Superior temporal gyrus (tissue), 1 donor: ENCODE results near the gene MS4A4A.
"Not testable (repeated sequence)": the region's sequence is repeated elsewhere in the genome, so short reads cannot be mapped to it uniquely, and the experiment has no call there.

Experiments
- DNase-seq: peaks from one replicate; pipeline ENCODE4 v3.0.0-alpha.2; 2016; ENCODE audit errors: extremely low spot score

The MS4A4A gene

DNA sequence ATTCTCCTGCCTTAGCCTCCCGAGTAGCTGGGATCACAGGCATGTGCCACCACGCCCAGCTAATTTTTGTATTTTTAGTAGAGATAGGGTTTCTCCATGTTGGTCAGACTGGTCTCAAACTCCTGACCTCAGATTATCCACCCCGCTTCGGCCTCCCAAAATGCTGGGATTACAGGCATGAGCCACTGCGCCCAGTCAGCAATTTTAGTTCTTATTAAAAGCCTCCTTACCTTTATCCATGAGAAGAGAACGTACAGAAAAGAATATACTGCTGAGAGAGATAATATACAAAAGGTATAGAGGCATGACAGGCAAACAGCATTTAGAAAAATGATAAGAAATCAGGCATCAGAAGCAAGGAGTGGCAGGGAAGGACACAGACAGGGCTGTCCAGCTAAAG is 21.4 kb downstream of the MS4A4A start:
- DNase-seq, result not testable (repeated sequence)

- no peak for DNase-seq
These were observed 23.2 kb downstream of the MS4A4A start for GRCh38 chr11:60303661-60304060.

DNA sequence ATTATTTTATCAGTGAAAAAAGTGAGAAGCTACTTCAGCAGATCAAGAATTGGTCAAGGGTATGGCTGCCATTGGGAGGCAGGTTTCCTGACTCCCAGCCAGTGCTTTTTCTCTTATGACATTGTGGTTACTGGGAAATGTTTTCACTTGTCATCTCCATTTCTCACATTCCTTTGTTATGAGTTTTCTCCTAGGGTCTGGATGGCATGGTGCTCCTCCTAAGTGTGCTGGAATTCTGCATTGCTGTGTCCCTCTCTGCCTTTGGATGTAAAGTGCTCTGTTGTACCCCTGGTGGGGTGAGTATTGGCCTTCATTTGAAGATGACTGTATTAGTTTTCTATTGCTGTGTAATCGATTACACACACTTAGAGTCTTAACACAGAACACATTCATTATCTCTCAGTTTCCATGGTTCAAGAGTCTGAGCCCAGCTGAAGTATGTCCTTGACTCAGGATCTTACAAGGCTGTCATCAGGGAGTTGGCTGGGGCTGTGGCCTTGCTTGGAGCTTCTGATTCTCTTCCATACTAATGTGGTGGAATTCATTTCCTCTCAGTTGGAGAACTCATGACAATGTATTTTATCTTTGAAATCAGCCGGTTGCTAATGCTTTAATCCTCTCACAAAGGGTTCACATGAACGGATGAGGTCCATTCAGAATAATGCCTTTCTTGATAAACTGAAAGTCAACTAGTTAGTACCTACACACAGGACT is 25.6 kb downstream of the MS4A4A start:
- no peak for DNase-seq

DNA sequence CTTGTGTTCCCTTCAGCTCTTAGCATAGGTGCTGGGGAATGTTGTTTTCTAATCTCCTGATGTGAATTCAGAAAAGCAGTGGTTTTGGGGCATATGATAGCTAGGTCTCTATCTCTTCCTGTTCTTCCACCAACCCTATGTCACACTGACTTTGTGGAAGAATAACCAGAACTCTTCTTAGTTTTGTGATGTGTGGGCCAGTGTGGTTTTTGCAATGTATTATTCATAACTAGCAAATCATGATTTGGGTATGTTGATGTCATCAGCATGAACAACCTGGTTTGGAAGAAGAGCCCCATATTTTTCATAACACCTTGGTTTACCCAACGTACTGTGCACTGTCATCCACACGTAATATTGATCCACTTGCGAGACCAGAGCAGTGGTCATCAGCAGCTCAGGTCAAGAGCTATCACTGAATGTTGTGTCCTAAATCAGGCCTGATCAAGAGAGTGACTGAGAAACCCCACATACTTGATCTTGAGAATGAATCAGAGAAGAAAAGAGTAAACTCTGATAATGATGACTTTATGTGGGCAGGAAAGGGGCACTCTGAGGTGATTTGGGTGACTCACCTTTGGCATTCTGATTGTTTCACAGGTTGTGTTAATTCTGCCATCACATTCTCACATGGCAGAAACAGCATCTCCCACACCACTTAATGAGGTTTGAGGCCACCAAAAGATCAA is 27.2 kb downstream of the MS4A4A start:
- no peak for DNase-seq

GRCh38 chr11:60310407-60310998 is 30.0 kb downstream of the MS4A4A start:
- DNase-seq, result peak; percentile 12

DNA sequence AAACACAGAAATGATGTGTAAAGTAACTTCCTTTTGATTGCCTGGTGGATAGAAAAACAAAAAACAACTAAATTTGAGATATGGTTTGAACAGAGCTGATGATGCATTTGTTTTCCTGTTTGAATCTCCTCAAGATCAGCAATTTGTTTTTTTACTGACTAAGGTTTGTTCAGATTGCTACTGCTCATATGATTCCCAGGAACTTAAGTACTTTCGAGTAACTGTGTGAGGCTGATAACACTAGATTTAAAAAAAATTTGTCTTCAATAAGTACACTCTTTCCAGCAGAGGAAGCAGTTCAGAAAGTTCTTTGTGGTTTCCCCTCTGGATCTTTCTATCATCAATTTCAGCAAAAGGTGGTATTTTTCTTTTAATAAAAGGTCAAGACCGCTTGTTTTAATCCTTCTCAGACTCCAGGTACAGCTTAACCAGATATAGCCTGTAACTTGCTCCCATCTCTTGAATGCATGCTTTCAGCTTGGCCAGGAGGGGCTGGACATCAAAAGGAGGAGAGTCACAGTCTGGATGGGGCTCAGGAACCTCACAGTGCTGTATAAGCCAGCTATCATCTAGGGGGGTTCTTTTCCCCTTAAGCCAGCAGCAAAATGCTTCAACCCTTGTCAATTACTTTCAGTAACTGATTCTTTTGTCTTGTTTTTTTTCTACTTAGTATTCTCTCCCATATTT is 34.3 kb downstream of the MS4A4A start:
- no peak for DNase-seq

- no peak for DNase-seq
These were observed 35.4 kb downstream of the MS4A4A start for GRCh38 chr11:60315871-60316270.

DNA sequence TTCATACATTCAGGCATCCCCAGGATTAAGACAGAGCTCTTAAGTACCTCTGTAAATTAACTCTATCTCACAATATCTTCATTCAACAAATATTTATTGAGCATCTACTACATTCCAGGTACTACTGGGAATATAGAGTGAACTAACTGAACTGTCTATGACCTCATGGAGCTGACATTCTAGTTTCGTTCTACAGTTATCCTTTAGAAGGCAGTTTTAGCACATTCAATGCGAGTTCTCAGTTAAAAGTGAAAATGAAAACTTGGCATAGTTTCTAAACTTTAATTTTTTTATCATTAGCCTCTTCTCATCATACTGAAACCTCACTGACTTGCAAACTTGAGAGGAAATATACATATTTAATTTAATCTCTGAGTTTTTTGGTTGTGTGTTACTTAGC is 35.9 kb downstream of the MS4A4A start:
- no peak for DNase-seq

GRCh38 chr11:60318726-60319125 is 38.3 kb downstream of the MS4A4A start:
- no peak for DNase-seq

GRCh38 chr11:60321051-60321450 is 40.6 kb downstream of the MS4A4A start:
- no peak for DNase-seq

- no peak for DNase-seq
These were observed 46.5 kb downstream of the MS4A4A start, which contains the start of gene MS4A6E for GRCh38 chr11:60326955-60327354. Gene MS4A6E, plus strand, starts transcription at chr11:60327255. Its CDS starts 7,641 bp downstream, at chr11:60334896.

DNA sequence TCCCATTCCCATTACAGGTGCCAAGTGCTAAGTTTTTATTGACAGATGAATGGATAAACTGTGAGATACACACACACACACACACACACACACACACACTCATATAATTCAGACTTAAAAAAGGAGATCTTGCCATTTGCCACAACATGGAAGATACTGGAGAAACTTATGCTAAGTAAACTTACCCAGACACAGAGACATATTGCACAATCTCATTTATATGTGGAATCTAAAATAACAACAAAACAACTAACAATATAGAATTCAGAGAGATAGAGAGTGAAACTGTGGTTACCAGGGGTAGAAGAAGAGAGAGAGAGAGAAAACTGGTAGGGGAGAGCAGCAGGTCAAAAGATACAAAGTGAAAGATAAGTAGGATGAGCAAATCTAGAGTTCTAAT is 48.0 kb downstream of the MS4A4A start:
- no peak for DNase-seq

DNA sequence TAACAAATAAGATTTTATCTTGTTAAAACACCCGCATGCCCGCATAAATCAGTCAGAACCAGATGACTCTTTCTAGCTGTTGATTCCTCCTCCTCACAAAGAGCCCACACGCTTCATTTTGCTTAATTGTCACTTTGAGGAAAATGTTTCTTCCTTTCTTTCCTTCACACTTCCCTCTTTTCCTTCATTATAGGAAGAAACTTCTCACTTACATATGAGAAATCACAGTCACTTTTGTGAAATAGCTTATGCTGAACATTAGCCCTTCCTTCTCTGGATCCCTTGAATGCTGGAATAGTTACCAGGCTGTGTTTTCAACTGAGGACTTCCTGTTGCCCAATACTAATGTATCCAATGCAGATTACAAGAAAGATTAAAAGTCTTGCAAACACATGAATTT is 52.4 kb downstream of the MS4A4A start:
- DNase-seq, result no peak

GRCh38 chr11:60334005-60334620 is 53.6 kb downstream of the MS4A4A start:
- DNase-seq, result peak; percentile 50

GRCh38 chr11:60336767-60337391 is 56.4 kb downstream of the MS4A4A start:
- DNase-seq, result no peak

DNA sequence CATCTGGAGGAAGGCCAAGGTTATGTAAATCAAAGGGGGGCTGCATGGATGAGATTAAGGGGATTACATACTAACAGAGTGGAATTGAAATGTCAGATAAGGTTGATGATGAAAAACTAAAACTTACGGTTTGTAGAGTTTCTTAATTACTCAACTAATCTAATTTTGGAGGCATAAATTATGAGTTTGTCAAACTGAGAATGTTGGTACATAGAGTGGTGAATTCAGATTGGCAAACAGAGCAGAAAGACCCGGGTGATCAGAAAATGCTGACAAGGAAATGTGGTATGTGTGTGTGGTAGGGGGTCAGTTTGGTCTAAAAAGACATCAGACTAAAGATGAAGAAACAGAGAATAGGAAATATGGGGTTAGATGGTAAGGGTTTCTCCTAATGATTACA is 57.6 kb downstream of the MS4A4A start:
- DNase-seq, result no peak

DNA sequence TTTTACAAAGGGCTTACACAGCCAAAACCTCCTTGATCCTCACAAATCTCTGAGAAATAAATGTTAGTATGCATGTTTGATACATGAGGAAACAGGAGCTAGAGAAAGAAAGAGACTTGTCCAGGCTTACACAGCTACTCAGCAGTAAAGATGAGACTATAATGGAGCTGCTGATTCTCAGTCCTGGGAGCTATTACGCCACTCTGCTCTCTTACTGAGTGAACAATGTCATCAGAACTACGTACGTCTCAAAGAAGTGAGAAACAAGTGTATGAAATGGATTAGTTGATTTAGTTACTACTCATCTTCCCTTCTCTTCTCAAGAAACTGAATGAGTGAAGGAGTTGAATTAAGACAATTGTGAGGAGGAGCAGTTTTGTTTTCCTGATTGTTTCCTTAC is 58.9 kb downstream of the MS4A4A start:
- DNase-seq, result no peak

GRCh38 chr11:60343094-60343704 is 62.7 kb downstream of the MS4A4A start:
- no peak for DNase-seq

GRCh38 chr11:60344146-60344545 is 63.7 kb downstream of the MS4A4A start:
- no peak for DNase-seq

- no peak for DNase-seq
These were observed 65.0 kb downstream of the MS4A4A start for GRCh38 chr11:60345489-60345888.
